H9 (cell line): Measurements from ENCODE around the gene SATB2. TPM values are rescaled to one million over a fixed set of nuclear protein-coding genes. Genes with fewer than 3 reads are reported as not detected.
A peak's percentile ranks its signal among the peaks of the same experiment; 100 is the strongest.

Experiments used
- DNase-seq: peaks from one replicate; pipeline ENCODE4 v3.0.0-alpha.2; 2017
- H2AFZ ChIP-seq: one replicate; pipeline ENCODE4 v1.6.1; 2013; ENCODE audit warnings: mild to moderate bottlenecking, low read length, control low read depth, moderate library complexity
- H2AK5ac ChIP-seq: 2 replicates; pipeline ENCODE4 v1.6.1; 2013; ENCODE audit warnings: low read length, control low read depth, mixed read lengths; ENCODE audit not compliant: insufficient read length
- H2BK120ac ChIP-seq: one replicate; pipeline ENCODE4 v1.6.1; 2013; ENCODE audit warnings: low read depth, mild to moderate bottlenecking, low read length, control low read depth, inconsistent platforms; ENCODE audit not compliant: poor library complexity, severe bottlenecking
- H2BK12ac ChIP-seq: 2 replicates; pipeline ENCODE4 v1.6.1; 2013; ENCODE audit warnings: low read length, control low read depth, mixed read lengths, low read depth; ENCODE audit not compliant: insufficient read length
- H2BK15ac ChIP-seq: 2 replicates; pipeline ENCODE4 v1.6.1; 2013; ENCODE audit warnings: low read depth, low read length, control low read depth
- H2BK20ac ChIP-seq: one replicate; pipeline ENCODE4 v1.6.1; 2013; ENCODE audit warnings: low read depth, mild to moderate bottlenecking, low read length, control low read depth, inconsistent platforms; ENCODE audit not compliant: poor library complexity, severe bottlenecking
- H2BK5ac ChIP-seq: 2 replicates; pipeline ENCODE4 v1.6.1; 2013; ENCODE audit warnings: low read length, control low read depth, mixed read lengths; ENCODE audit not compliant: insufficient read length
- H3K14ac ChIP-seq: 2 replicates; pipeline ENCODE4 v1.6.1; 2013; ENCODE audit warnings: low read length, control low read depth; ENCODE audit not compliant: insufficient read depth
- H3K18ac ChIP-seq: 2 replicates; pipeline ENCODE4 v1.6.1; 2013; ENCODE audit warnings: low read depth, mild to moderate bottlenecking, mixed read lengths, low read length, control low read depth; ENCODE audit not compliant: insufficient read length
- H3K23ac ChIP-seq: 2 replicates; pipeline ENCODE4 v1.6.1; 2013; ENCODE audit warnings: low read length, control low read depth, mixed read lengths, low read depth; ENCODE audit not compliant: insufficient read length
- H3K23me2 ChIP-seq: 2 replicates; pipeline ENCODE4 v1.6.1; 2013; ENCODE audit warnings: low read depth, mild to moderate bottlenecking, mixed read lengths, low read length, control low read depth; ENCODE audit not compliant: insufficient read length, poor library complexity, severe bottlenecking
- H3K27ac ChIP-seq: 2 replicates; pipeline ENCODE4 v1.5.1; 2013; ENCODE audit warnings: low read length, control low read depth, mixed read lengths, low read depth; ENCODE audit not compliant: insufficient read length
- H3K27me3 ChIP-seq: 2 replicates; pipeline ENCODE4 v1.6.1; 2013; ENCODE audit warnings: low read length, control low read depth, inconsistent platforms; ENCODE audit not compliant: insufficient read depth
- H3K4ac ChIP-seq: 2 replicates; pipeline ENCODE4 v1.6.1; 2013; ENCODE audit warnings: low read depth, mild to moderate bottlenecking, control low read depth, inconsistent platforms, low read length, moderate library complexity
- H3K4me1 ChIP-seq: 2 replicates; pipeline ENCODE4 v1.6.1; 2013; ENCODE audit warnings: low read length, control low read depth, inconsistent platforms; ENCODE audit not compliant: insufficient read depth
- H3K4me2 ChIP-seq: 2 replicates; pipeline ENCODE4 v1.6.1; 2013; ENCODE audit warnings: low read length, control low read depth, mixed read lengths; ENCODE audit not compliant: insufficient read length, insufficient read depth
- H3K56ac ChIP-seq: 2 replicates; pipeline ENCODE4 v1.6.1; 2013; ENCODE audit warnings: low read depth, mild to moderate bottlenecking, mixed read lengths, low read length, control low read depth; ENCODE audit not compliant: insufficient read length
- H3K79me1 ChIP-seq: 2 replicates; pipeline ENCODE4 v1.6.1; 2013; ENCODE audit warnings: low read depth, mild to moderate bottlenecking, moderate library complexity, low read length, control low read depth, inconsistent platforms; ENCODE audit not compliant: insufficient read depth, poor library complexity, severe bottlenecking
- H3K79me2 ChIP-seq: 2 replicates; pipeline ENCODE4 v1.6.1; 2013; ENCODE audit warnings: low read length, control low read depth, inconsistent platforms; ENCODE audit not compliant: insufficient read depth
- H3K9ac ChIP-seq: 2 replicates; pipeline ENCODE4 v1.6.1; 2013; ENCODE audit warnings: low read length, control low read depth, mixed read lengths; ENCODE audit not compliant: insufficient read length; ENCODE audit errors: extremely low read depth
- H3K9me3 ChIP-seq: one replicate; pipeline ENCODE4 v1.6.1; 2013; ENCODE audit warnings: low read depth, low read length, inconsistent platforms; ENCODE audit not compliant: control insufficient read depth
- H3T11ph ChIP-seq: one replicate; pipeline ENCODE4 v1.6.1; 2013; ENCODE audit warnings: mild to moderate bottlenecking, low read length, control low read depth, inconsistent platforms
- H4K20me1 ChIP-seq: one replicate; pipeline ENCODE4 v1.6.1; 2013; ENCODE audit not compliant: control insufficient read depth, insufficient read length, insufficient read depth
- H4K5ac ChIP-seq: 2 replicates; pipeline ENCODE4 v1.6.1; 2013; ENCODE audit warnings: low read depth, mild to moderate bottlenecking, mixed read lengths, low read length, control low read depth; ENCODE audit not compliant: insufficient read length
- H4K8ac ChIP-seq: replicated peaks from 2 replicates; pipeline ENCODE4 v1.6.1; 2013; ENCODE audit warnings: low read length, control low read depth, mixed read lengths, low read depth; ENCODE audit not compliant: insufficient read length
- H4K91ac ChIP-seq: 2 replicates; pipeline ENCODE4 v1.6.1; 2013; ENCODE audit warnings: low read depth, mild to moderate bottlenecking, moderate library complexity, mixed read lengths, low read length, control low read depth; ENCODE audit not compliant: insufficient read length
- H3K27ac Mint-ChIP-seq, 3 experiments: 2 replicates in 2 of 3; 3 replicates in 1 of 3; pipeline ENCODE4 v1.8.0; 2020 to 2021; ENCODE audit warnings: mixed read lengths in 3 of 3, mild to moderate bottlenecking in 1 of 3, moderate library complexity in 1 of 3
- H3K27me3 Mint-ChIP-seq: 2 replicates; pipeline ENCODE4 v1.8.0; 2021; ENCODE audit warnings: low read depth, mild to moderate bottlenecking, moderate library complexity, mixed read lengths
- H3K36me3 Mint-ChIP-seq, 3 experiments: 2 replicates in 2 of 3; 3 replicates in 1 of 3; pipeline ENCODE4 v1.8.0; 2020 to 2021; ENCODE audit warnings: low read depth in 3 of 3, mixed read lengths in 3 of 3; ENCODE audit not compliant: insufficient read depth in 1 of 3
- H3K4me1 Mint-ChIP-seq, 2 experiments: 2 replicates each; pipeline ENCODE4 v1.8.0; 2020; ENCODE audit warnings: mixed read lengths in 2 of 2
- H3K4me3 Mint-ChIP-seq, 2 experiments: 2 replicates in 1 of 2; 3 replicates in 1 of 2; pipeline ENCODE4 v1.8.0; 2020 to 2021; ENCODE audit warnings: mild to moderate bottlenecking in 2 of 2, mixed read lengths in 2 of 2, moderate library complexity in 1 of 2
- H3K9me3 Mint-ChIP-seq, 2 experiments: 2 replicates in 1 of 2; 3 replicates in 1 of 2; pipeline ENCODE4 v1.8.0; 2020; ENCODE audit warnings: mild to moderate bottlenecking in 2 of 2, mixed read lengths in 2 of 2, moderate library complexity in 1 of 2
- CTCF ChIP-seq: fragments of 200-600 bp; sonication (generic); conservative IDR thresholded peaks from 3 replicates; pipeline ENCODE4 v1.8.0; 2021; ENCODE audit warnings: antibody characterized with exemption, mild to moderate bottlenecking
- WGBS: extraction: QIAGEN DNeasy Blood & Tissue Kit; methylation state at CpG from one replicate; pipeline ENCODE4 v1.1.7; 2013; ENCODE audit warnings: missing lambda C conversion rate, low lambda C conversion rate, mixed read lengths; ENCODE audit not compliant: insufficient read length; ENCODE audit errors: extremely low coverage; 5-methylcytosine and 5-hydroxymethylcytosine counted together
- total RNA-seq: library from RNA; stranded (reverse); gene quantifications from 2 replicates; pipeline ENCODE4 v1.2.1, GENCODE V29; 2021

SATB2 gene
- total RNA-seq, 1 experiment from 2014 or later, result 23.8 TPM

- no peak overlapping the region for H2AFZ ChIP-seq
- Mint-ChIP-seq H3K9me3 (no peaks in the 10 kb centered on the region), H3K27ac (peak overlapping the region in 1 of 3 experiments; percentile 84; a peak in 2 of 7 replicates), H3K27me3 (no peaks in the 10 kb centered on the region), H3K4me3 (no peak overlapping the region), H3K4me1 (peaks cover 19 to 55% of the 10 kb centered on the region in 2 experiments), H3K36me3 (no peaks in the 10 kb centered on the region)
- H4K91ac ChIP-seq, result no peak overlapping the region
- no peak overlapping the region for H2BK120ac ChIP-seq
- no peaks in the 10 kb centered on the region for H3K9me3 ChIP-seq
- no peak overlapping the region for H2BK20ac ChIP-seq
- no peak overlapping the region for H2BK12ac ChIP-seq
- H3T11ph ChIP-seq, result no peak overlapping the region
- H3K56ac ChIP-seq, result no peak overlapping the region
- H4K8ac ChIP-seq, result no peak overlapping the region
- DNase-seq, result no peak
- H2AK5ac ChIP-seq, result no peak overlapping the region
- no peaks in the 10 kb centered on the region for H3K79me1 ChIP-seq
- H3K14ac ChIP-seq, result no peak overlapping the region
- TF ChIP-seq CTCF, result no peak
- no peak overlapping the region for H3K4ac ChIP-seq
- WGBS, result no CpG with 5 or more reads among the region's 5 CpGs
- H3K4me2 ChIP-seq, result no peak overlapping the region
- H3K27ac ChIP-seq, result no peak overlapping the region
- H4K20me1 ChIP-seq, result no peaks in the 10 kb centered on the region
- H3K23ac ChIP-seq, result no peak overlapping the region
- H4K5ac ChIP-seq, result no peak overlapping the region
- no peaks in the 10 kb centered on the region for H3K27me3 ChIP-seq
- H3K4me1 ChIP-seq, result no peaks in the 10 kb centered on the region; the same call in 1 of the 2 replicates
- H3K18ac ChIP-seq, result no peak overlapping the region
- no peak overlapping the region for H2BK5ac ChIP-seq
- no peak overlapping the region for H2BK15ac ChIP-seq
- H3K23me2 ChIP-seq, result no peaks in the 10 kb centered on the region
- no peaks in the 10 kb centered on the region for H3K79me2 ChIP-seq
- H3K9ac ChIP-seq, result no peak overlapping the region
Measured at GRCh38 chr2:199439542-199439941, 18.2 kb downstream of the SATB2 start.
